Measurements from ENCODE around the gene NETO2.

The NETO2 gene

GRCh38 chr16:47045459-47045858 is 98.3 kb downstream of the NETO2 start:
- H3K79me2 ChIP-seq (ENCODE audit: low read length) = no peaks in the 10 kb centered on the region
- H3K4me3 ChIP-seq (ENCODE audit: low read length) = no peak overlapping the region
- H3K4me1 ChIP-seq (ENCODE audit: low read length) = peaks cover 38% of the 10 kb centered on the region
- H3K4me2 ChIP-seq (ENCODE audit: low read length) = peak overlapping the region; percentile 31
- H3K9me3 ChIP-seq (ENCODE audit: insufficient read depth, low read length) = no peaks in the 10 kb centered on the region
- no peaks in the 10 kb centered on the region for H3K36me3 ChIP-seq (replicated peaks; ENCODE audit: low read depth, low read length)
- H3K9ac ChIP-seq (ENCODE audit: low read length) = no peak overlapping the region; the same call in 1 of the 2 replicates
- H4K20me1 ChIP-seq (ENCODE audit: insufficient read depth, low read length) = no peaks in the 10 kb centered on the region
- TF ChIP-seq EZH2phosphoT487 (IDR thresholded peaks at IDR 0.05; ENCODE audit: low read depth) (no peak), CTCF (IDR thresholded peaks at IDR 0.05; ENCODE audit: low read depth, low read length) (no peak)
- H3K27me3 ChIP-seq (ENCODE audit: low read depth, low read length) = no peaks in the 10 kb centered on the region
- H2AFZ ChIP-seq (ENCODE audit: low read depth, low read length) = no peak overlapping the region
- no peak overlapping the region for H3K27ac ChIP-seq (ENCODE audit: low read length)

GRCh38 chr16:47045023-47045422 is 98.7 kb downstream of the NETO2 start:
- Histone ChIP-seq H3K79me2 (ENCODE audit: low read length) (no peaks in the 10 kb centered on the region), H3K4me2 (ENCODE audit: low read length) (peak overlapping the region; percentile 31), H4K20me1 (ENCODE audit: insufficient read depth, low read length) (no peaks in the 10 kb centered on the region), H3K9ac (ENCODE audit: low read length) (no peak overlapping the region), H2AFZ (ENCODE audit: low read depth, low read length) (no peak overlapping the region), H3K27ac (ENCODE audit: low read length) (no peak overlapping the region), H3K9me3 (ENCODE audit: insufficient read depth, low read length) (no peaks in the 10 kb centered on the region), H3K4me3 (ENCODE audit: low read length) (no peak overlapping the region), H3K36me3 (replicated peaks; ENCODE audit: low read depth, low read length) (no peaks in the 10 kb centered on the region), H3K4me1 (ENCODE audit: low read length) (peaks cover 38% of the 10 kb centered on the region), H3K27me3 (ENCODE audit: low read depth, low read length) (no peaks in the 10 kb centered on the region)
- TF ChIP-seq EZH2phosphoT487 (IDR thresholded peaks at IDR 0.05; ENCODE audit: low read depth) = no peak
- TF ChIP-seq CTCF (IDR thresholded peaks at IDR 0.05; ENCODE audit: low read depth, low read length) = no peak

GRCh38 chr16:47043970-47044684 is 99.6 kb downstream of the NETO2 start:
- Histone ChIP-seq H3K4me2 (ENCODE audit: low read length) (no peak overlapping the region), H2AFZ (ENCODE audit: low read depth, low read length) (no peak overlapping the region), H3K27ac (ENCODE audit: low read length) (no peak overlapping the region), H3K9me3 (ENCODE audit: insufficient read depth, low read length) (no peaks in the 10 kb centered on the region), H3K9ac (ENCODE audit: low read length) (no peak overlapping the region), H3K4me3 (ENCODE audit: low read length) (no peak overlapping the region), H3K79me2 (ENCODE audit: low read length) (no peaks in the 10 kb centered on the region), H3K36me3 (replicated peaks; ENCODE audit: low read depth, low read length) (no peaks in the 10 kb centered on the region), H3K4me1 (ENCODE audit: low read length) (peaks cover 38% of the 10 kb centered on the region), H3K27me3 (ENCODE audit: low read depth, low read length) (no peaks in the 10 kb centered on the region), H4K20me1 (ENCODE audit: insufficient read depth, low read length) (no peaks in the 10 kb centered on the region)
- TF ChIP-seq CTCF (IDR thresholded peaks at IDR 0.05; ENCODE audit: low read depth, low read length) (no peak), EZH2phosphoT487 (IDR thresholded peaks at IDR 0.05; ENCODE audit: low read depth) (no peak)

- Histone ChIP-seq H3K79me2 (ENCODE audit: low read length) (no peaks in the 10 kb centered on the region), H3K36me3 (replicated peaks; ENCODE audit: low read depth, low read length) (no peaks in the 10 kb centered on the region), H3K27me3 (ENCODE audit: low read depth, low read length) (no peaks in the 10 kb centered on the region), H3K4me1 (ENCODE audit: low read length) (peaks cover 35% of the 10 kb centered on the region), H4K20me1 (ENCODE audit: insufficient read depth, low read length) (no peaks in the 10 kb centered on the region), H2AFZ (ENCODE audit: low read depth, low read length) (no peak overlapping the region), H3K9ac (ENCODE audit: low read length) (no peak overlapping the region), H3K4me3 (ENCODE audit: low read length) (no peak overlapping the region), H3K9me3 (ENCODE audit: insufficient read depth, low read length) (no peaks in the 10 kb centered on the region), H3K27ac (ENCODE audit: low read length) (no peak overlapping the region), H3K4me2 (ENCODE audit: low read length) (no peak overlapping the region)
- TF ChIP-seq EZH2phosphoT487 (IDR thresholded peaks at IDR 0.05; ENCODE audit: low read depth) (no peak), CTCF (IDR thresholded peaks at IDR 0.05; ENCODE audit: low read depth, low read length) (no peak)
Measured at GRCh38 chr16:47043200-47043599, 100.5 kb downstream of the NETO2 start.

All from OCI-LY3 (cell line).